ENCODE measurements around the gene EPN2. TPM values are rescaled to one million over a fixed set of nuclear protein-coding genes. Genes with fewer than 3 reads are reported as not detected.

EPN2 gene
- polyA plus RNA-seq, 1 of the 3 experiments (the other 2 are of a cell fraction) = 38.9 TPM

GRCh38 chr17:19382531-19383444 is 145.6 kb downstream of the EPN2 start:
- Histone ChIP-seq H3K9ac (no peak overlapping the region), H3K9me2 (no peaks in the 10 kb centered on the region), H3K4me3 (ENCODE audit: low read depth in 2 of 2, low read length in 1 of 2) (no peak overlapping the region), H3K4me1 (ENCODE audit: control insufficient read depth in 1 of 2, insufficient read depth in 2 of 2, low read depth in 1 of 2, low read length in 1 of 2) (peaks cover 38 to 62% of the 10 kb centered on the region in 2 experiments), H3K79me2 (ENCODE audit: insufficient read depth) (peaks cover 72% of the 10 kb centered on the region), H3F3A (replicated peaks; ENCODE audit: insufficient read depth) (peaks cover 49% of the 10 kb centered on the region), H3K27ac (ENCODE audit: low read depth in 2 of 2, low read length in 1 of 2) (peak overlapping the region in 1 of 2 experiments; percentile 99; a peak in 2 of 4 replicates), H4K20me1 (ENCODE audit: insufficient read depth) (0 out of 2 replicates have a peak, but pooled peaks cover 7% of the 10 kb centered on the region), H3K9me3 (no peaks in the 10 kb centered on the region), H2AFZ (ENCODE audit: low read depth) (no peak overlapping the region), H3K36me3 (replicated peaks in 1 of 2; ENCODE audit: control insufficient read depth in 1 of 2, insufficient read depth in 2 of 2, low read length in 1 of 2) (peaks cover 31 to 49% of the 10 kb centered on the region in 2 experiments), H3K27me3 (ENCODE audit: insufficient read depth) (no peaks in the 10 kb centered on the region), H3K4me2 (no peak overlapping the region)
- TF ChIP-seq TCF12 (IDR thresholded peaks at IDR 0.05) (no peak), EP300 (IDR thresholded peaks at IDR 0.05; ENCODE audit: borderline replicate concordance in 1 of 2, low read depth in 1 of 2, low read length in 1 of 2) (no peak), SMC3 (IDR thresholded peaks at IDR 0.05; ENCODE audit: low read depth, low read length) (no peak), CHD2 (IDR thresholded peaks at IDR 0.05; ENCODE audit: low read length, partially characterized antibody) (no peak), JUND (IDR thresholded peaks at IDR 0.05) (peak; percentile 2; the same call in 1 of the 2 replicates), FOSL2 (IDR thresholded peaks at IDR 0.05; ENCODE audit: borderline replicate concordance, low read depth) (no peak), ELF1 (IDR thresholded peaks at IDR 0.05) (0 out of 2 replicates have a peak, but pooled peaks have one; percentile 13), POLR2AphosphoS5 (IDR thresholded peaks at IDR 0.05; ENCODE audit: low read depth, low read length) (peak; percentile 43), PBX3 (IDR thresholded peaks at IDR 0.05) (peak; percentile 28; the same call in 1 of the 2 replicates), TAF1 (IDR thresholded peaks at IDR 0.05; ENCODE audit: borderline replicate concordance, low read depth, low read length) (no peak)
- TF ChIP-seq, protein P1, sequence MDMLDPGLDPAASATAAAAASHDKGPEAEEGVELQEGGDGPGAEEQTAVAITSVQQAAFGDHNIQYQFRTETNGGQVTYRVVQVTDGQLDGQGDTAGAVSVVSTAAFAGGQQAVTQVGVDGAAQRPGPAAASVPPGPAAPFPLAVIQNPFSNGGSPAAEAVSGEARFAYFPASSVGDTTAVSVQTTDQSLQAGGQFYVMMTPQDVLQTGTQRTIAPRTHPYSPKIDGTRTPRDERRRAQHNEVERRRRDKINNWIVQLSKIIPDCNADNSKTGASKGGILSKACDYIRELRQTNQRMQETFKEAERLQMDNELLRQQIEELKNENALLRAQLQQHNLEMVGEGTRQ (IDR thresholded peaks at IDR 0.05; ENCODE audit: borderline replicate concordance, low read depth, low read length) = no peak
- TF ChIP-seq, protein P2, sequence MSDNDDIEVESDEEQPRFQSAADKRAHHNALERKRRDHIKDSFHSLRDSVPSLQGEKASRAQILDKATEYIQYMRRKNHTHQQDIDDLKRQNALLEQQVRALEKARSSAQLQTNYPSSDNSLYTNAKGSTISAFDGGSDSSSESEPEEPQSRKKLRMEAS (IDR thresholded peaks at IDR 0.05; ENCODE audit: low read depth) = no peak
- 89% methylated on average over 12 of the region's 13 CpGs for WGBS (ENCODE audit: low lambda C conversion rate)
- CTCF ChIA-PET = interaction anchor here (0.9 kb wide), 1 partner anchor 28 kb away, joined by 3 read pairs; the partner anchor contains the start of gene RNF112
- DNase-seq = no peak
- POLR2A ChIA-PET = interaction anchor here (2.1 kb wide), 1 partner anchor 28 kb away, joined by 13 read pairs; the partner anchor contains the start of gene RNF112

Data from SK-N-SH (cell line).